ENCODE measurements around the gene KCTD11. TPM values are rescaled to one million over a fixed set of nuclear protein-coding genes. Genes with fewer than 3 reads are reported as not detected.
"Not testable (repeated sequence)": the region's sequence is repeated elsewhere in the genome, so short reads cannot be mapped to it uniquely, and the experiment has no call there.

KCTD11 gene
- polyA plus RNA-seq, 2 donors: 39.3 to 75.9 TPM

DNA sequence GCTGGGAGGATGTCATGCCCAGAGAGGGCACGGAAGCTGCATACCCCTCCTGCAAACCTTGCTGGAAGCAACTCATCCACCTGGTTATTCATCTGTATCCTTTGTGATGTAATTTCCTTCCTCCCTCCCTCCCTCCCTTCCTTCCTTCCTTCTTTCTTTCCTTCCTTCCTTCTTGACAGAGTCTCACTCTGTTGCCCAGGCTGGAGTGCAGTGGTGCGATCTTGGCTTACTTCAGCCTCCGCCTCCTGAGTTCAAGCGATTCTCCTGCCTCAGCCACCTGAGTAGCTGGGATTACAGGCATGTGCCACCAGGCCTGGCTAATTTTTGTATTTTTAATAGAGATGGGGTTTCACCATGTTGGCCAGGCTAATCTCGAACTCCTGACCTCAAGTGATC is 16.6 kb downstream of the KCTD11 start:
- H3K27me3 ChIP-seq (ENCODE audit: control insufficient read depth in 1 of 2, insufficient read depth in 2 of 2, low read length in 2 of 2); H3K9me3 ChIP-seq (ENCODE audit: control insufficient read depth in 2 of 2, insufficient read depth in 1 of 2, low read depth in 1 of 2, low read length in 1 of 2); H3K4me3 ChIP-seq (ENCODE audit: low read depth in 1 of 2, low read length in 2 of 2); H3K27ac ChIP-seq (ENCODE audit: low read depth in 2 of 2, low read length in 1 of 2); H3K36me3 ChIP-seq (ENCODE audit: control insufficient read depth in 2 of 2, insufficient read depth in 2 of 2, low read length in 1 of 2); H3K4me1 ChIP-seq (ENCODE audit: control insufficient read depth in 2 of 2, insufficient read depth in 2 of 2, low read length in 1 of 2): not testable (repeated sequence)
- whole genome bisulfite sequencing, 2 donors: 82 to 88% methylated on average over 5 of the region's 5 CpGs

DNA sequence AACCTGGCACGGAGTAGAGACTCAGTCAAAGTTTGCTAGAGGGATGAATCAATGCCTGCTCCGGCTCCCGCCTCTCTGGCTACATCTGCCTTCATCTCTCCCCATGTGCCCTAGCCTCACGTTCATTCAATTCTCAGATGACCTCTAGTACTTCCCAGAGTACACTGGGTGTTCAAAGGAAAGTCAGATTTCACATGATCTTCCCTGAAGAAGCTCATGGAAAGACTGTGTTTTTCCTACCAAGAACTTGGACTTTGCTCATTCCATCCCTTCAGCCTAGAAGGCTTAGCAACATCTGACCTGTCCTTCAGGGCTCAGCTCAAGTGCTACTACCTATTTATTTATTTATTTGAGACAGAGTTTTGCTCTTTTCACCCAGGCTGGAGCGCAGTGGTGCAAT is 17.9 kb downstream of the KCTD11 start:
- 73 to 78% methylated on average over 5 of the region's 5 CpGs for WGBS, 2 donors
- H3K4me3 ChIP-seq (ENCODE audit: low read depth in 1 of 2, low read length in 2 of 2): no peak overlapping the region

DNA sequence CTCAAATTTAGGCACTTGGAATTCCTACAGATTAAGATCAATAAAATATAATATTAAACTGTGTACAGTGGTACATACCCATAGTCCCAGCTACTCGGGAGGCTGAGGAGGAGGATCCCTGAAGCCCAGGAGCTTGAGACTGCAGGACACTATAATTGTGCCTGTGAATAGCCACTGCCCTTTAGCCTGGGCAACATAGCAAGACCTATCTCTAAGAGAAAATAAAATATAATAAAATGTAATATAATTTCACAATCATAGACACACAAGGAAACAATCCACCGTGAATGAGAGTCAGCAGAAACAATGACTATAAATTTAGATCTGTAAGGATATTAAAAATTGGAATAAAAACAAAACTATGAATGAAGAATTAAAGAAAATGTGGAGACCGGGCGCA is 18.9 kb downstream of the KCTD11 start:
- H3K4me3 ChIP-seq (ENCODE audit: low read depth in 1 of 2, low read length in 2 of 2): no peak overlapping the region
- no peaks in the 10 kb centered on the region for H3K36me3 ChIP-seq (ENCODE audit: control insufficient read depth in 2 of 2, insufficient read depth in 2 of 2, low read length in 1 of 2)
- no peaks in the 10 kb centered on the region for H3K9me3 ChIP-seq (ENCODE audit: control insufficient read depth in 2 of 2, insufficient read depth in 1 of 2, low read depth in 1 of 2, low read length in 1 of 2)
- H3K4me1 ChIP-seq (ENCODE audit: control insufficient read depth in 2 of 2, insufficient read depth in 2 of 2, low read length in 1 of 2): no peaks in the 10 kb centered on the region
- WGBS, 2 donors: 85 to 86% methylated on average over 4 of the region's 4 CpGs
- no peak overlapping the region for H3K27ac ChIP-seq (ENCODE audit: low read depth in 2 of 2, low read length in 1 of 2)
- no peaks in the 10 kb centered on the region for H3K27me3 ChIP-seq (ENCODE audit: control insufficient read depth in 1 of 2, insufficient read depth in 2 of 2, low read length in 2 of 2)

More for the DNA sequence above, 17.9 kb downstream of the KCTD11 start:
- Histone ChIP-seq H3K4me1 (ENCODE audit: control insufficient read depth in 2 of 2, insufficient read depth in 2 of 2, low read length in 1 of 2) (no peaks in the 10 kb centered on the region), H3K27ac (ENCODE audit: low read depth in 2 of 2, low read length in 1 of 2) (no peak overlapping the region), H3K27me3 (ENCODE audit: control insufficient read depth in 1 of 2, insufficient read depth in 2 of 2, low read length in 2 of 2) (no peaks in the 10 kb centered on the region), H3K9me3 (ENCODE audit: control insufficient read depth in 2 of 2, insufficient read depth in 1 of 2, low read depth in 1 of 2, low read length in 1 of 2) (no peaks in the 10 kb centered on the region), H3K36me3 (ENCODE audit: control insufficient read depth in 2 of 2, insufficient read depth in 2 of 2, low read length in 1 of 2) (no peaks in the 10 kb centered on the region)

DNA sequence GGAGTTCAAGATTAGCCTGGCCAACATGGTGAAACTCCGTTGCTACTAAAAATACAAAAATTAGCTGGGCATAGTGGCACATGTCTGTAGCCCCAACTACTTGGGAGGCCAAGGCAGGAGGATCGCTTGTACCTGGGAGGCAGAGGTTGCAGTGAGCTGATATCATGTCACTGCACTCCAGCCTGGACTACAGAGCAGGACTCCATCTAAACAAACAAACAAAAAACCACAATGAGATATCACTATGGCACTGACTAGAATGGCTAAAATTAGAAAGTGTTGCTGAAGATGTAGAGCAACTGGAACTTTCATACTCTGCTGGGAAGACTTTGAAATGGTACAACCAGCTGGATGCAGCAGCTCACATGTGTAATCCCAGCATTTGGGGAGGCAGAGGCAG is 22.4 kb downstream of the KCTD11 start:
- no peaks in the 10 kb centered on the region for H3K27me3 ChIP-seq (ENCODE audit: control insufficient read depth in 1 of 2, insufficient read depth in 2 of 2, low read length in 2 of 2)
- WGBS, 2 donors: 89% methylated on average over 2 of the region's 2 CpGs
- no peaks in the 10 kb centered on the region for H3K9me3 ChIP-seq (ENCODE audit: control insufficient read depth in 2 of 2, insufficient read depth in 1 of 2, low read depth in 1 of 2, low read length in 1 of 2)
- no peak overlapping the region for H3K27ac ChIP-seq (ENCODE audit: low read depth in 2 of 2, low read length in 1 of 2)
- no peak overlapping the region for H3K4me3 ChIP-seq (ENCODE audit: low read depth in 1 of 2, low read length in 2 of 2)
- H3K36me3 ChIP-seq (ENCODE audit: control insufficient read depth in 2 of 2, insufficient read depth in 2 of 2, low read length in 1 of 2): no peaks in the 10 kb centered on the region
- H3K4me1 ChIP-seq (ENCODE audit: control insufficient read depth in 2 of 2, insufficient read depth in 2 of 2, low read length in 1 of 2): no peaks in the 10 kb centered on the region

DNA sequence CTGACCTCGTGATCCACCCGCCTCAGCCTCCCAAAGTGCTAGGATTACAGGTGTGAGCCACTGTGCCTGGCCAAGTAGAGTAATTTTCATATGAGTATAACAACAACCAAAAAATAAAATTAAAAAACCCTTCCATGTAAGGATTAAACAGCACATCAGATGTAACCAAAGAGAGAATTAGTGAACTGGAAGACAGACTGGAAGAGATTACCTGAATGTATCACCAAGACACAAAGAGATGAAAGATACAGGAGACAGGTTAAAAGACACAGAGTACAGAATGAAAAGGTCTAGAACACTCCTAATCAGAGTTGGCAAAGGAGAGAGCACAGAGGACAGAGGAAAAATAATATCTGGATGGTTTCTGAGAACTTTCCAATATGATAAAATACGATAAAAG is 27.2 kb downstream of the KCTD11 start:
- H3K27ac ChIP-seq (ENCODE audit: low read depth in 2 of 2, low read length in 1 of 2): no peak overlapping the region
- H3K9me3 ChIP-seq (ENCODE audit: control insufficient read depth in 2 of 2, insufficient read depth in 1 of 2, low read depth in 1 of 2, low read length in 1 of 2): no peaks in the 10 kb centered on the region
- H3K4me3 ChIP-seq (ENCODE audit: low read depth in 1 of 2, low read length in 2 of 2): no peak overlapping the region
- peaks cover 0 to 9% of the 10 kb centered on the region in 2 donors for H3K36me3 ChIP-seq (ENCODE audit: control insufficient read depth in 2 of 2, insufficient read depth in 2 of 2, low read length in 1 of 2)
- peaks cover 5 to 20% of the 10 kb centered on the region in 2 donors for H3K4me1 ChIP-seq (ENCODE audit: control insufficient read depth in 2 of 2, insufficient read depth in 2 of 2, low read length in 1 of 2)
- no peaks in the 10 kb centered on the region for H3K27me3 ChIP-seq (ENCODE audit: control insufficient read depth in 1 of 2, insufficient read depth in 2 of 2, low read length in 2 of 2)
- WGBS, 2 donors: 98% methylated on average over 3 of the region's 3 CpGs

DNA sequence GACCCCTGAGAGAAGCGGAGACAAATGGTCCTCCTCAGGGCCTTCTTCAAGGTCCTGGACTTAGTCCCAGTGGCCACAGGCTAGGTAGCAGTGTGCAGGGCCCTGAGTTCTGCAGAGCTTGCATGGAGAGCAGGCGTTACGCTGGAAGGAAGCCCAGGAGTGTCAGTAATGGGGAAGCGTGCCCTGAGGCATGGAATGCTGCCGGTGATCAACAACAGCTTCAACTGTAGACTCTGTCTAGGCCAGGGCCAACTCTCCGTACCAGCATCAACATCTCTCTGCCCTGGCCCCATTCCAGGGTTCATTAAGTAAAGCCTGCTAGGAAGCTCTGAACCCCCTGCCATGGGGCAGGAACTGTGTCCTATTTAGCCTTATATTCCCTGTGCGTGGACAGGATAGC is 28.4 kb downstream of the KCTD11 start:
- H3K36me3 ChIP-seq (ENCODE audit: control insufficient read depth in 2 of 2, insufficient read depth in 2 of 2, low read length in 1 of 2): peaks cover 0 to 13% of the 10 kb centered on the region in 2 donors
- 26 to 27% methylated on average over 7 of the region's 7 CpGs for WGBS, 2 donors
- peaks cover 5 to 23% of the 10 kb centered on the region in 2 donors for H3K4me1 ChIP-seq (ENCODE audit: control insufficient read depth in 2 of 2, insufficient read depth in 2 of 2, low read length in 1 of 2)
- peak overlapping the region; percentile 26 to 85 for H3K27ac ChIP-seq (ENCODE audit: low read depth in 2 of 2, low read length in 1 of 2)
- H3K9me3 ChIP-seq (ENCODE audit: control insufficient read depth in 2 of 2, insufficient read depth in 1 of 2, low read depth in 1 of 2, low read length in 1 of 2): no peaks in the 10 kb centered on the region
- peak overlapping the region; percentile 60 to 69 for H3K4me3 ChIP-seq (ENCODE audit: low read depth in 1 of 2, low read length in 2 of 2)
- no peaks in the 10 kb centered on the region for H3K27me3 ChIP-seq (ENCODE audit: control insufficient read depth in 1 of 2, insufficient read depth in 2 of 2, low read length in 2 of 2)

DNA sequence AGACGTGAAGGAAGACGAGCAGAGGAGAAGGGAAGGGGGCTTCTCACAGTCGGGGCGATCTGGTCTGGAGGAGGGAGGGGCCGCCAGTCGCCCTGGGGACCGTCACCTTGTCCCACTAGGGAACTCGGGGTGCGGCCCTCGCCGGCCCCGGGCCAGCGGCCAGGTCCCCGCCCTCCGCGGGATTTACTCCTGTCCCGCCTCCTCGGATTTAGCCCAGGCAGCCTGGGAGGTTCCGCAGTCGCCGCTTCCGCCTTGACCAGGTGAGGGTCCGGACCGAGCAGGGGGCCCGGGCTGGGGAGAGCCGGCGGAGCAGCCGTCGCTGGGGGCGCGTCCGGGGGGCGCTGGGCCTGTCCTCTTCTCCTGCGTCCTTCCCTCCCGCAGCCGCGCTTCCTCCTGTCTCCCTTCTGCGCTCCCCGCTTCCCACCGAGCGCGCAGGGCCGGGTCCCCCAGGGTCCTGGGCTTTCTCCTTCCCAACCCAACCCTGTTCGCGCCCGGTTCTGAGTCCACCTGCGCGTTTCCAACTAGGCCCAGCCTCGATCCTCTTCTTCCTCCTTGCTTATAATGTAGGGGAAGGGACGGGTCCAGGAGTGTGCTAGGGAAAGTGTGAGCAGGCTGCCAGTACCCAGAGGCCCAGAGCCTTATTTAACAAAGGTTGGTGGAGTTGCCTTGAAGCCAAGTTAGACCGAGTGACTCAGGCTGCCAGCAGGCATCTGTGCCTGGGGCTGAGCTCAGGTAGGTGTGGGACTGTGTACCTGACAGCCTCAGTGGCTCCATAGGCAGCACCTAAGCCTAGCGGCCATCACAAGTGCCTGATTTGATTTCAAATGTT is 29.1 kb downstream of the KCTD11 start, which contains the start of gene TNK1:
TSS of gene TNK1 (plus strand) at position 235 of the 829 bp plus-strand sequence. CDS start 1,838 bp downstream, outside the sequence.
- Histone ChIP-seq H3K27me3 (ENCODE audit: control insufficient read depth in 1 of 2, insufficient read depth in 2 of 2, low read length in 2 of 2) (no peaks in the 10 kb centered on the region), H3K36me3 (ENCODE audit: control insufficient read depth in 2 of 2, insufficient read depth in 2 of 2, low read length in 1 of 2) (peaks cover 0 to 17% of the 10 kb centered on the region in 2 donors), H3K4me1 (ENCODE audit: control insufficient read depth in 2 of 2, insufficient read depth in 2 of 2, low read length in 1 of 2) (peaks cover 5 to 23% of the 10 kb centered on the region in 2 donors), H3K4me3 (ENCODE audit: low read depth in 1 of 2, low read length in 2 of 2) (peak within 1 kb of the TSS; percentile 60 to 69), H3K27ac (ENCODE audit: low read depth in 2 of 2, low read length in 1 of 2) (peak within 1 kb of the TSS; percentile 80 to 85), H3K9me3 (ENCODE audit: control insufficient read depth in 2 of 2, insufficient read depth in 1 of 2, low read depth in 1 of 2, low read length in 1 of 2) (no peaks in the 10 kb centered on the region)
- WGBS, 2 donors: 3 to 5% methylated on average over 33 to 52 of the region's 52 CpGs

DNA sequence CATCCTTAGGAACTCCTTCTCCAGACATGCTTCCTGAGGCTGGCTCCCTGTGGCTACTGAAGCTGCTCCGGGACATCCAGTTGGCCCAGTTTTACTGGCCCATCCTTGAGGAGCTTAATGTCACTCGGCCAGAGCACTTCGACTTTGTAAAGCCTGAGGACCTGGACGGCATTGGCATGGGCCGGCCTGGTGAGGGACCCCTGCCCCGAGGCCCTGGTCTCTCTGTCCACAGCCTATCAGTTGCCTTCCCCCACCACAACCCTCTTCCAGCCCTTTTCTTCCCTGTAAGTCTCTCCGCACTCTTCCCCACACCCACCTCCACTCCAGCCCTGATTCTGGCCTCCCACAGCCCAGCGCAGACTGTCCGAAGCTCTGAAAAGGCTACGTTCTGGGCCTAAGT is 30.9 kb downstream of the KCTD11 start:
- 90 to 91% methylated on average over 10 of the region's 10 CpGs for WGBS, 2 donors
- peak overlapping the region in 1 of 2 donors; percentile 3 for H3K4me3 ChIP-seq (ENCODE audit: low read depth in 1 of 2, low read length in 2 of 2)
- H3K4me1 ChIP-seq (ENCODE audit: control insufficient read depth in 2 of 2, insufficient read depth in 2 of 2, low read length in 1 of 2): peaks cover 5 to 23% of the 10 kb centered on the region in 2 donors
- H3K27ac ChIP-seq (ENCODE audit: low read depth in 2 of 2, low read length in 1 of 2): no peak overlapping the region
- H3K9me3 ChIP-seq (ENCODE audit: control insufficient read depth in 2 of 2, insufficient read depth in 1 of 2, low read depth in 1 of 2, low read length in 1 of 2): no peaks in the 10 kb centered on the region
- H3K27me3 ChIP-seq (ENCODE audit: control insufficient read depth in 1 of 2, insufficient read depth in 2 of 2, low read length in 2 of 2): no peaks in the 10 kb centered on the region
- H3K36me3 ChIP-seq (ENCODE audit: control insufficient read depth in 2 of 2, insufficient read depth in 2 of 2, low read length in 1 of 2): peaks cover 2 to 24% of the 10 kb centered on the region in 2 donors

DNA sequence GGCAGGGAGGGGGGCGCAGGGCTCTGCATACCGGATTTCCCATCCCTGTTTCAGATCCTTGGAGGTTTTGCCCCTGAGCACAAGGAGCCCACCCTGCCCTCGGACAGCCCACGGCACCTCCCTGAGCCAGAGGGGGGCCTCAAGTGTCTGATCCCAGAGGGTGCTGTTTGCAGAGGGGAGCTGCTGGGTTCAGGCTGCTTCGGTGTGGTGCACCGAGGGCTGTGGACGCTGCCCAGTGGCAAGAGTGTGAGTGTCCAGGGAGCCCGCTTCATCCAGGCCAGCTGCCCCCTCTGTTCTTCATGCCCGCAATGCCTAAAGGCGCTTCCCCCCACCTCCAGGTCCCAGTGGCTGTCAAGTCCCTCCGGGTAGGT is 31.4 kb downstream of the KCTD11 start:
- WGBS, 2 donors: 86 to 88% methylated on average over 11 of the region's 11 CpGs
- H3K36me3 ChIP-seq (ENCODE audit: control insufficient read depth in 2 of 2, insufficient read depth in 2 of 2, low read length in 1 of 2): peaks cover 2 to 28% of the 10 kb centered on the region in 2 donors
- no peak overlapping the region for H3K4me3 ChIP-seq (ENCODE audit: low read depth in 1 of 2, low read length in 2 of 2)
- no peaks in the 10 kb centered on the region for H3K27me3 ChIP-seq (ENCODE audit: control insufficient read depth in 1 of 2, insufficient read depth in 2 of 2, low read length in 2 of 2)
- no peaks in the 10 kb centered on the region for H3K9me3 ChIP-seq (ENCODE audit: control insufficient read depth in 2 of 2, insufficient read depth in 1 of 2, low read depth in 1 of 2, low read length in 1 of 2)
- peaks cover 5 to 23% of the 10 kb centered on the region in 2 donors for H3K4me1 ChIP-seq (ENCODE audit: control insufficient read depth in 2 of 2, insufficient read depth in 2 of 2, low read length in 1 of 2)
- H3K27ac ChIP-seq (ENCODE audit: low read depth in 2 of 2, low read length in 1 of 2): no peak overlapping the region
